Neural cell (in vitro differentiated cells): ENCODE data around the gene MAS1. TPM values are rescaled to one million over a fixed set of nuclear protein-coding genes. Genes with fewer than 3 reads are reported as not detected.

Experiments
- H2AFZ ChIP-seq: fragments of 200-600, 300-800 bp; sonication (generic), shearing (Covaris generic); 2 replicates; pipeline ENCODE4 v1.6.0; 2014; ENCODE audit warnings: low read depth, mild to moderate bottlenecking, antibody characterized with exemption, low read length, moderate library complexity
- H3F3A ChIP-seq: fragments of 200-600 bp; shearing (Covaris generic); 2 replicates; pipeline ENCODE4 v1.6.1; 2016; ENCODE audit warnings: mild to moderate bottlenecking, moderate library complexity, mixed read lengths, antibody characterized with exemption, low read length; ENCODE audit not compliant: insufficient read depth, poor library complexity, severe bottlenecking
- H3K27ac ChIP-seq: fragments of 200-600, 300-800 bp; sonication (generic), shearing (Covaris generic); 2 replicates; pipeline ENCODE4 v1.5.1; 2014; ENCODE audit warnings: mild to moderate bottlenecking, low read length, moderate library complexity
- H3K27me3 ChIP-seq: fragments of 300-800, 200-600 bp; sonication (generic), shearing (Covaris generic); 2 replicates; pipeline ENCODE4 v1.6.0; 2014; ENCODE audit warnings: mild to moderate bottlenecking, low read depth, low read length, moderate library complexity; ENCODE audit not compliant: insufficient read depth
- H3K36me3 ChIP-seq: fragments of 300-800, 200-600 bp; sonication (generic), shearing (Covaris generic); 2 replicates; pipeline ENCODE4 v1.5.1; 2014; ENCODE audit warnings: mild to moderate bottlenecking, antibody characterized with exemption, low read length, moderate library complexity; ENCODE audit not compliant: insufficient read depth
- H3K4me2 ChIP-seq: fragments of 300-800, 200-600 bp; sonication (generic), shearing (Covaris generic); 2 replicates; pipeline ENCODE4 v1.6.0; 2014; ENCODE audit warnings: mild to moderate bottlenecking, low read length
- H3K4me3 ChIP-seq: fragments of 300-800, 200-600 bp; sonication (generic), shearing (Covaris generic); 2 replicates; pipeline ENCODE4 v1.5.1; 2014; ENCODE audit warnings: mild to moderate bottlenecking, low read length, moderate library complexity
- H3K79me2 ChIP-seq: fragments of 200-600 bp; shearing (Covaris generic); replicated peaks from 2 replicates; pipeline ENCODE4 v1.6.0; 2014; ENCODE audit warnings: mild to moderate bottlenecking, low read length, moderate library complexity; ENCODE audit not compliant: insufficient read depth
- H3K9ac ChIP-seq: fragments of 300-800, 200-600 bp; sonication (generic), shearing (Covaris generic); 2 replicates; pipeline ENCODE4 v1.6.1; 2016; ENCODE audit warnings: mild to moderate bottlenecking, low read length, mixed read lengths
- H3K9me2 ChIP-seq: fragments of 200-600 bp; shearing (Covaris generic); 2 replicates; pipeline ENCODE4 v1.6.1; 2016; ENCODE audit warnings: mild to moderate bottlenecking, low read length, mixed read lengths; ENCODE audit not compliant: insufficient read depth
- H3K9me3 ChIP-seq: fragments of 200-600, 300-800 bp; sonication (generic), shearing (Covaris generic); 2 replicates; pipeline ENCODE4 v1.6.1; 2016; ENCODE audit warnings: mild to moderate bottlenecking, mixed run types, low read length, moderate library complexity, mixed read lengths
- H4K20me1 ChIP-seq: fragments of 200-600 bp; shearing (Covaris generic); 2 replicates; pipeline ENCODE4 v1.6.1; 2016; ENCODE audit warnings: mild to moderate bottlenecking, mixed run types; ENCODE audit not compliant: insufficient read depth
- EP300 ChIP-seq: fragments of 450-650 bp; conservative IDR thresholded peaks from 2 replicates; pipeline ENCODE4 v1.6.1; 2014; ENCODE audit warnings: antibody characterized with exemption, mild to moderate bottlenecking, moderate library complexity; ENCODE audit not compliant: poor library complexity, severe bottlenecking
- EZH2 ChIP-seq: fragments of 200-600, 300-800 bp; shearing (Covaris generic), sonication (generic); IDR thresholded peaks from 2 replicates; pipeline ENCODE4 v1.6.1; 2014; ENCODE audit warnings: antibody characterized with exemption, low read length, borderline replicate concordance, mild to moderate bottlenecking; ENCODE audit not compliant: insufficient read depth, poor library complexity, severe bottlenecking
- MXI1 ChIP-seq: fragments of 450-650 bp; conservative IDR thresholded peaks from 2 replicates; pipeline ENCODE4 v1.6.1; 2014; ENCODE audit warnings: antibody characterized with exemption, mild to moderate bottlenecking; ENCODE audit not compliant: poor library complexity, severe bottlenecking
- POLR2AphosphoS5 ChIP-seq: IDR thresholded peaks from 2 replicates; pipeline ENCODE4 v1.6.1; 2012
- RAD21 ChIP-seq: fragments of 450-650 bp; conservative IDR thresholded peaks from 2 replicates; pipeline ENCODE4 v1.6.1; 2014; ENCODE audit warnings: antibody characterized with exemption, mild to moderate bottlenecking, moderate library complexity
- REST ChIP-seq: IDR thresholded peaks from 2 replicates; pipeline ENCODE4 v1.6.1; 2012; ENCODE audit warnings: borderline replicate concordance
- SMC3 ChIP-seq: fragments of 450-650 bp; conservative IDR thresholded peaks from 2 replicates; pipeline ENCODE4 v1.6.1; 2014; ENCODE audit warnings: antibody characterized with exemption, mild to moderate bottlenecking, moderate library complexity; ENCODE audit not compliant: poor library complexity
- TAF1 ChIP-seq: IDR thresholded peaks from 2 replicates; pipeline ENCODE4 v1.6.1; 2012; ENCODE audit warnings: low read depth
- polyA plus RNA-seq: library from polyadenylated mRNA; depleted of rRNA; stranded (reverse); fragments of >200 nt; gene quantifications from 2 replicates; pipeline ENCODE4 v1.2.3, GENCODE V29; 2014
- TF ChIP-seq, protein P1 (sequence below): fragments of 450-650 bp; IDR thresholded peaks from 2 replicates; pipeline ENCODE4 v1.5.1; 2014; ENCODE audit warnings: antibody characterized with exemption, mild to moderate bottlenecking, moderate library complexity; ENCODE audit not compliant: poor library complexity, severe bottlenecking

MAS1 gene
- polyA plus RNA-seq, 1 donor from 2014 or later: not detected

GRCh38 chr6:159915397-159915796 lies 24.6 kb downstream of the MAS1 start:
- H3K4me3 ChIP-seq: no peak overlapping the region
- H2AFZ ChIP-seq: no peak overlapping the region
- no peak overlapping the region for H3K27ac ChIP-seq
- TF ChIP-seq REST (no peak), POLR2AphosphoS5 (no peak), RAD21 (no peak), EP300 (no peak), EZH2 (no peak)
- TF ChIP-seq, protein P1, sequence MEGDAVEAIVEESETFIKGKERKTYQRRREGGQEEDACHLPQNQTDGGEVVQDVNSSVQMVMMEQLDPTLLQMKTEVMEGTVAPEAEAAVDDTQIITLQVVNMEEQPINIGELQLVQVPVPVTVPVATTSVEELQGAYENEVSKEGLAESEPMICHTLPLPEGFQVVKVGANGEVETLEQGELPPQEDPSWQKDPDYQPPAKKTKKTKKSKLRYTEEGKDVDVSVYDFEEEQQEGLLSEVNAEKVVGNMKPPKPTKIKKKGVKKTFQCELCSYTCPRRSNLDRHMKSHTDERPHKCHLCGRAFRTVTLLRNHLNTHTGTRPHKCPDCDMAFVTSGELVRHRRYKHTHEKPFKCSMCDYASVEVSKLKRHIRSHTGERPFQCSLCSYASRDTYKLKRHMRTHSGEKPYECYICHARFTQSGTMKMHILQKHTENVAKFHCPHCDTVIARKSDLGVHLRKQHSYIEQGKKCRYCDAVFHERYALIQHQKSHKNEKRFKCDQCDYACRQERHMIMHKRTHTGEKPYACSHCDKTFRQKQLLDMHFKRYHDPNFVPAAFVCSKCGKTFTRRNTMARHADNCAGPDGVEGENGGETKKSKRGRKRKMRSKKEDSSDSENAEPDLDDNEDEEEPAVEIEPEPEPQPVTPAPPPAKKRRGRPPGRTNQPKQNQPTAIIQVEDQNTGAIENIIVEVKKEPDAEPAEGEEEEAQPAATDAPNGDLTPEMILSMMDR: no peak
- H4K20me1 ChIP-seq: no peaks in the 10 kb centered on the region
- no peaks in the 10 kb centered on the region for H3K9me3 ChIP-seq
- H3K36me3 ChIP-seq: no peaks in the 10 kb centered on the region
- no peaks in the 10 kb centered on the region for H3K27me3 ChIP-seq
- no peaks in the 10 kb centered on the region for H3K9me2 ChIP-seq
- no peaks in the 10 kb centered on the region for H3F3A ChIP-seq
- H3K79me2 ChIP-seq: no peaks in the 10 kb centered on the region
- no peak overlapping the region for H3K4me2 ChIP-seq
- no peak overlapping the region for H3K9ac ChIP-seq

- no peaks in the 10 kb centered on the region for H3K9me3 ChIP-seq
- H3K27ac ChIP-seq: no peak overlapping the region
- H3F3A ChIP-seq: no peaks in the 10 kb centered on the region
- H3K36me3 ChIP-seq: no peaks in the 10 kb centered on the region
- H3K4me2 ChIP-seq: no peak overlapping the region
- H3K9me2 ChIP-seq: no peaks in the 10 kb centered on the region
- H3K79me2 ChIP-seq: no peaks in the 10 kb centered on the region
- no peak overlapping the region for H3K4me3 ChIP-seq
- no peaks in the 10 kb centered on the region for H3K27me3 ChIP-seq
- TF ChIP-seq EP300 (no peak), REST (no peak), EZH2 (no peak), TAF1 (no peak), POLR2AphosphoS5 (no peak), RAD21 (no peak), MXI1 (no peak), SMC3 (no peak)
- TF ChIP-seq, protein P1: no peak
- no peak overlapping the region for H3K9ac ChIP-seq
- H4K20me1 ChIP-seq: no peaks in the 10 kb centered on the region
- no peak overlapping the region for H2AFZ ChIP-seq
Measured at GRCh38 chr6:159916237-159916636, 25.4 kb downstream of the MAS1 start.
